NCI-H2196 (cell line): Measurements from ENCODE around the gene CHSY1.
"Not testable (repeated sequence)": the region's sequence is repeated elsewhere in the genome, so short reads cannot be mapped to it uniquely, and the experiment has no call there.

Experiments used
- DNase-seq: peaks from one replicate; lab custom pipeline; 2025; ENCODE audit not compliant: unreplicated experiment; lab: John Stamatoyannopoulos, UW

CHSY1 gene

GRCh38 chr15:101244889-101245668, 6.8 kb downstream of the CHSY1 start:
- no peak for DNase-seq

- no peak for DNase-seq
These were observed 7.6 kb downstream of the CHSY1 start for GRCh38 chr15:101244036-101244781.

DNA sequence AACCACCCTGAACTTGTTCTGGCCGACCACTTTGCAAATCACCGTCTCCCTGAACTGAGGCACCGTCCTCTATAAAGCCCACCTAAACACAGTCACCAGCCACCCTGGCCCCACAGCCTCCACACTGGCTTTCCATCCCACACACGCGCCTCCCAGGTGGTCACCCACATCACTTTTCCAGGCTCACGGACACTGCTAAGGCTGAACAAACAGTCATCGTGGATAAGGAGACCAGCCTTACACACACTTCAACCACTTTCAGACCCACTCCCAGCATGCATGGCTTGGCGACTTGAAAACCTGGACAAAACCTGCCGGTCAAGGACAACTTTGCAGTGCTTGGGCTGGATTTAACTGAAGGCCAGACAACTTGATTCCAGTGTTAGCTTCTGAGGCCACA, 8.4 kb downstream of the CHSY1 start:
- no peak for DNase-seq

GRCh38 chr15:101242999-101243336, 8.9 kb downstream of the CHSY1 start:
- DNase-seq = no peak

- no peak for DNase-seq
These were observed 9.5 kb downstream of the CHSY1 start for GRCh38 chr15:101242160-101242998.

GRCh38 chr15:101240358-101240757, 11.5 kb downstream of the CHSY1 start:
- no peak for DNase-seq

GRCh38 chr15:101239724-101240136, 12.1 kb downstream of the CHSY1 start:
- no peak for DNase-seq

DNA sequence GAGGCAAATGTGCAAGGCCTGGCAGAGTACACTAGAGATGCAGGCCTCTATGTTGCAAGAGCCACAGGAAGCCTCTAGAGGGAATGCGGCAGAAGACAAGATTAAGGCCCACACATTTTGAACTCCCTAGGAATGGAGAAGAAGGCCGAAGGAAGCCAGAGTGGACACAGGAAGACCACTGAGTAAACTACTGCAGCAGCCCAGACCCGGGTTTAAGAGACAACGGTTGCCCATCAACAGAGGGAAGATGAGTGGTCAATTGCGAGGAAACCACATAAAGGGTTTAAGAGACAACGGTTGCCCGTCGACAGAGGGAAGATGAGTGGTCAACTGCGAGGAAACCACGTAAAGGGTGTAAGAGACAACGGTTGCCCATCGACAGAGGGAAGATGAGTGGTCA, 14.6 kb downstream of the CHSY1 start:
- no peak for DNase-seq

DNA sequence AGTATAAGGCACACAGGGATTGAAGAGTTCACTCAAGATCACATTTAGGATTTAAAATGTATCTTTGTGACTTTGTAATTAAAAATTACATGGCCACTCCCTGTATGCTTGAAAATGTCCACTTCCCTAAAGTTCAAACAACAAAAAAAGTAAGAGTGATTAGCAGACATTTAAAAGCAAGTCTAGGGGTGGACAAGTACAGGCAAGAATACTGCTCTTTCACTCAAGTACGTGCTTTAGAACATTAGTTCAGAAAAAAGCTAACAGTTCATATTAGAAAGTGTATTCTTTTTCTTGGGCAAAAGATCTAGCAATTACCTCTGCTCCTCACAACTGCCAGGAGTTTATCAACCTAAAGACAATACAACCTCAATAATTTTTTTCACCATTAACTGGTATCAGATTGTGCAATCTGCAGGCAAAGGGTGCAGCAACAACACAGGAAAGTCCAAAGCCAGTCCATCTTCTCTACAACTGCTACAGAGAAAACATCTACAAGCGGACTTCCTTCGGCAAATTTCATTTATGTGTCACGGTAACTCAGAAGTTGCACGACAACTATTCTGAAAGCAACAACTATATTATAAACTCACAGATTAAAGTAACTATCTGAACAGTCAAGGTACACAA, 18.1 kb downstream of the CHSY1 start:
- no peak for DNase-seq

GRCh38 chr15:101232677-101233076, 19.2 kb downstream of the CHSY1 start:
- DNase-seq = no peak

DNA sequence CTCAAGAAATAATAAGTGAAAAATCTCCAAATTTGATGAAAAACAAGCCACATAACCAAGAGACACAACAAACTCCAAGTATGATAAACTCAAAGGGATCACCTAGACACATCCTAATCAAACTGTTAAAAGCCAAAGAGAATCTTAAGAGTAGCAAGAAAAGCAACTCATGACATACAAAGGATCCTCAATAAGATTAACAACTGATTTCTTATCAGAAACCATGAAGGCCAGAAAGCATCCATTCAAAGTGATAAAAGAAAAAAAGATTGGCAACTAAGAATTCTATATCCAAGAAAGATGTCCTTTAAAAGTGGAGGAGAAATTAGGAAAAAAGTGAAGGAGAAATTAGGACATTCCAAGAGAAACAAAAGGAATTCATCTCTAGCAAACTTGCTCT, 23.5 kb downstream of the CHSY1 start:
- no peak for DNase-seq

- DNase-seq = no peak
These were observed 26.2 kb downstream of the CHSY1 start for GRCh38 chr15:101225658-101226057.

DNA sequence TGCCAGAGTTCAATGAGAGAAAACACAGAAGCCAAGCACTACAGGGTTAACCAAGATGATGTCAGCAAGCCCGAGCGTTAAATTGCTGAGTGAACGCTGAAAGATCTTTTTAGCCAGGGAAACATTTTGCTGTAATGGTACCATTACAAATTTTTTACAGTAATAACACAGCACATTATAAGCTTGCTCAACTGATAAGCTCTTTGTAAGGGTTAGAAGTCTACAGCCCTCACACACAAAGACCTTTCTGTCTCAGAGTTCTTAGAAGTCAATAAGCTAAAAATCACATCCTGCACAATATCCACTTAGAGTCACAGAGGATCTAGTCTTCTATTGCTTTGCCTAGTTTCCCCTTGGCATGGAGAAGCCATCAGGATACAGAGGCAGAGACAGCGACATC, 29.9 kb downstream of the CHSY1 start:
- DNase-seq = no peak

GRCh38 chr15:101220060-101220459, 31.8 kb downstream of the CHSY1 start:
- DNase-seq = no peak

GRCh38 chr15:101219441-101219840, 32.4 kb downstream of the CHSY1 start:
- no peak for DNase-seq

DNA sequence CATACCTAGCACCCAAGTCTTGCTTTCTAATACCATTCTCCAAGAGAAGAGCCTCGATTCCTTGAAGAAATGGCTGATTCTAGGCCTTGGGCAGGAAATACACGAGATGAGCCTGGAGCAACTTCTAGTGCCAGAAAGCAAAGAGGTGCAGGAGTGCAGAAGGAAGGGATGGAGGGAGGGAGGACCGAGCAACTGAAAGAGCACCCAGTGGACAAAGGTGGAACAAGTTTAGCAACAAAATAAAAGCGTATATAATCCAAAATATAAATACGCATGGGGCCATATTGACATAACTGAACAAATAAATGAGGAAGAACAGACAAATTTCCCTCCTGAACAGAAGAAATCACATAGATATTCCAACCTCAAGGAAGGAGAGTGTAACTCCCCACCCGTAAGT, 34.4 kb downstream of the CHSY1 start:
- no peak for DNase-seq

DNA sequence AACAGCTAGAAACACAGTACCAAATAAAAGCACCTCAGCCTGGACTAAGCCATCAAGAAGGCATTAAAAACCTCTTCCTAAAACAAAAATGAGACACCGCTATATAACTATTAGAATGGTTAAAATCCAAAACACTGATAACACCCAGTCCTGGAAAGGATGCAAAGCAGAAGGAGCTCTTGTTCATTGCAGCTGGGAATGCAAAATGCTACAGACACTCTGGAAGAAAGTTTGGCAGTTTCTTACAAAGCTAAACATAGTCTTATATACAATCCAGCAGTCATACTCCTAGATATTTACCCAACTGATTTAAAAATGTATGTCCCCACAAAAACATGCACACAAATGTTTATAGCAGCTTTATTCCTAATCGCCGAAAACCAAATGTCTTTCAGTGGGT, 35.7 kb downstream of the CHSY1 start:
- no peak for DNase-seq

GRCh38 chr15:101215681-101216080, 36.2 kb downstream of the CHSY1 start:
- no peak for DNase-seq

- DNase-seq = not testable (repeated sequence)
These were observed 37.3 kb downstream of the CHSY1 start for GRCh38 chr15:101214435-101215097.

DNA sequence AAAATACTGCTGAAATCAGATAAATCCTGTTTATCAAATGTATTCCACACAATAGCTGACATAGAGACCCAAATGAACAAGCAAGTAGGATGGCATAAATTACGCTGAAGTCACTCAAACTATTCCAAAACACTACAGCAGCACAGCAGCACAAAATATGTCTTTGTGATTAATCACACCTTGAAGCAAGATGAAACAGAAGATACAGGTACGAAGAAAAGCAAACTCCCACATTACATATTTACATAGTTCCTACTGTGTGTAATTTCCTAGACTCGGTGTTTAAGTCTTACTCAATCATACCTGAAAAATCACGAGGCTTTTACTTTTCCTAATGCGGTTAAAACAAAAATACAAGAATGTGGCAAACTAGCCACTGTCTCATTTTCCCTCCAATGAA, 38.3 kb downstream of the CHSY1 start:
- DNase-seq = no peak

GRCh38 chr15:101213147-101213546, 38.7 kb downstream of the CHSY1 start:
- no peak for DNase-seq
